T-cell (primary cell): ENCODE results near the gene KIAA1755. TPM values are rescaled to one million over a fixed set of nuclear protein-coding genes. Genes with fewer than 3 reads are reported as not detected.
A peak's percentile ranks its signal among the peaks of the same experiment; 100 is the strongest.

Experiments
- ATAC-seq, 4 experiments: fragments of 200-7000 bp in 3 of 4; fragments of 150-1000 bp in 1 of 4; cut with Tn5 transposase; replicated peaks in 1 of 4; 1 replicate in 3 of 4; 2 replicates in 1 of 4; pipeline ENCODE4 v1.10.0; 2021; ENCODE audit warnings: moderate library complexity in 3 of 4, mild to moderate bottlenecking in 2 of 4, moderate number of reproducible peaks in 1 of 4
- CTCF ChIA-PET, 2 donors: fragments of 300-600 bp; sonication (Branson Sonifier 250); formaldehyde crosslinking; loops; one replicate each; lab custom pipeline; 2022; ENCODE audit warnings: antibody characterized with exemption in 2 of 2; lab: Charles Lee
- POLR2A ChIA-PET, 2 donors: fragments of 300-600 bp; sonication (Branson Sonifier 250); formaldehyde crosslinking; loops; one replicate each; lab custom pipeline; 2022; ENCODE audit warnings: antibody characterized with exemption in 2 of 2; lab: Charles Lee
- DNase-seq, 35 experiments: peaks; one replicate each; pipeline versions ENCODE4 v3.0.0 to v3.0.0-alpha.2; 2013 to 2023
- H3K27ac ChIP-seq: one replicate; pipeline ENCODE4 v1.5.1; 2013; ENCODE audit warnings: low read length
- H3K27me3 ChIP-seq, 2 experiments: replicated peaks in 1 of 2; 1 replicate in 1 of 2; 2 replicates in 1 of 2; pipeline versions ENCODE4 v1.6.1 to v1.7.0; 2013; ENCODE audit warnings: low read length in 1 of 2, mixed read lengths in 1 of 2; ENCODE audit not compliant: control insufficient read depth in 2 of 2, insufficient read depth in 2 of 2; ENCODE audit errors: extremely low read depth in 1 of 2
- H3K36me3 ChIP-seq, 2 donors: 1 replicate in 1 of 2; 2 replicates in 1 of 2; pipeline versions ENCODE4 v1.6.1 to v1.7.0; 2013; ENCODE audit warnings: low read length in 1 of 2; ENCODE audit not compliant: control insufficient read depth in 2 of 2, insufficient read depth in 1 of 2; ENCODE audit errors: extremely low read depth in 1 of 2
- H3K4me1 ChIP-seq, 2 experiments: 1 replicate in 1 of 2; 2 replicates in 1 of 2; pipeline versions ENCODE4 v1.6.1 to v1.7.0; 2013; ENCODE audit warnings: low read length in 2 of 2, mixed read lengths in 1 of 2; ENCODE audit not compliant: insufficient read depth in 2 of 2, control insufficient read depth in 1 of 2; ENCODE audit errors: extremely low read depth in 1 of 2
- H3K4me3 ChIP-seq, 2 donors: 1 replicate in 1 of 2; 2 replicates in 1 of 2; pipeline versions ENCODE4 v1.5.1 to v1.7.0; 2013; ENCODE audit warnings: mild to moderate bottlenecking in 2 of 2, low read length in 1 of 2, moderate library complexity in 1 of 2; ENCODE audit not compliant: control insufficient read depth in 1 of 2; ENCODE audit errors: extremely low read depth in 1 of 2
- H3K9me3 ChIP-seq: 2 replicates; pipeline ENCODE4 v1.7.0; 2013
- H3K27ac Mint-ChIP-seq, 2 donors: one replicate each; pipeline ENCODE4 v1.8.0; 2020 to 2021; ENCODE audit warnings: mild to moderate bottlenecking in 2 of 2, mixed read lengths in 2 of 2
- H3K27me3 Mint-ChIP-seq, 2 donors: one replicate each; pipeline ENCODE4 v1.8.0; 2021 to 2022; ENCODE audit warnings: mixed read lengths in 2 of 2
- H3K36me3 Mint-ChIP-seq: one replicate; pipeline ENCODE4 v1.8.0; 2021; ENCODE audit warnings: mixed read lengths
- H3K4me1 Mint-ChIP-seq, 3 donors: one replicate each; pipeline ENCODE4 v1.8.0; 2020 to 2022; ENCODE audit warnings: mixed read lengths in 3 of 3, mild to moderate bottlenecking in 1 of 3
- H3K4me3 Mint-ChIP-seq, 3 donors: one replicate each; pipeline ENCODE4 v1.8.0; 2020 to 2022; ENCODE audit warnings: mild to moderate bottlenecking in 3 of 3, mixed read lengths in 3 of 3, moderate library complexity in 3 of 3
- H3K9me3 Mint-ChIP-seq, 3 donors: one replicate each; pipeline ENCODE4 v1.8.0; 2020 to 2022; ENCODE audit warnings: mixed read lengths in 3 of 3
- WGBS: methylation state at CpG from one replicate; pipeline ENCODE4 v1.1.5; 2013; ENCODE audit warnings: missing lambda C conversion rate; ENCODE audit not compliant: insufficient coverage; 5-methylcytosine and 5-hydroxymethylcytosine counted together
- total RNA-seq, 35 experiments: library from RNA in 6 of 35; stranded (reverse) in 6 of 35; fragments of 120-200 nt in 1 of 35; gene quantifications; one replicate each; pipeline versions ENCODE4 v1.2.1 to v1.2.4 and lab custom pipeline; 2013 to 2026

Gene KIAA1755
- total RNA-seq, 5 donors from 2014 or later (not counting 1 experiment from before 2014, with no cell fraction given): not detected

- peaks cover 10 to 11% of the 10 kb centered on the region in 2 donors for H3K27me3 Mint-ChIP-seq
- H3K27ac Mint-ChIP-seq: no peak overlapping the region
- Histone ChIP-seq H3K4me1 (no peaks in the 10 kb centered on the region), H3K4me3 (no peak overlapping the region), H3K27ac (no peak overlapping the region), H3K36me3 (no peaks in the 10 kb centered on the region), H3K27me3 (peaks cover 0 to 36% of the 10 kb centered on the region in 2 experiments), H3K9me3 (no peaks in the 10 kb centered on the region)
- peaks cover 6 to 23% (median 17%) of the 10 kb centered on the region in 3 donors for H3K9me3 Mint-ChIP-seq
- WGBS: 38% methylated on average over 3 of the region's 5 CpGs
- peak in 1 of 35 experiments; percentile 7 for DNase-seq
- no peaks in the 10 kb centered on the region for H3K4me1 Mint-ChIP-seq
- ChIA-PET POLR2A (no interaction called here), CTCF (no interaction called here)
- no peak overlapping the region for H3K4me3 Mint-ChIP-seq
- peaks cover 4% of the 10 kb centered on the region for H3K36me3 Mint-ChIP-seq
- no peak for ATAC-seq
Observed at GRCh38 chr20:38242848-38243708, 17.5 kb downstream of the KIAA1755 start.

DNA sequence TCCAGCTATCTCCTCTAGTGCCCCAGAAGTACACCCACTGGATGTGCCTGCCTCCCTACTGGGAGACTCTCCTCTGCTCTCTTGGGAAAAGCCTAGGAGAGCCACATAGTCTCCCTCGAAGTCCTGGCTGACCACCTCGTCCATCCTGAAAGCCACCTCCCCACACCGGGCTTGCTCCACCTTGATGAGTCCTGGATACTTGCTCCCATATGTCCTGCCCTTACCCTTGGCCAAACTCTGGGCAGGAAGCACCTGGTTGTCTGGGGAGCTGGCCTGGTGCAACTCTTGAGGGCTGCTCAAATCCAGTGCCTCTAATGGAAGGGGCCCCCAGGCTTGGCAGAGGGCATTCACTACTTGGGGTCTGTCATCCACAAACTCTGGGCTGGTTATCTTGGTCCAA lies 19.3 kb downstream of the KIAA1755 start:
- Histone ChIP-seq H3K36me3 (no peaks in the 10 kb centered on the region), H3K27ac (no peak overlapping the region), H3K9me3 (no peaks in the 10 kb centered on the region), H3K4me3 (no peak overlapping the region), H3K27me3 (peaks cover 0 to 28% of the 10 kb centered on the region in 2 experiments), H3K4me1 (no peaks in the 10 kb centered on the region)
- DNase-seq (no peak), ATAC-seq (no peak)
- peaks cover 3 to 23% (median 17%) of the 10 kb centered on the region in 3 donors for H3K9me3 Mint-ChIP-seq
- H3K4me1 Mint-ChIP-seq: no peaks in the 10 kb centered on the region
- H3K27me3 Mint-ChIP-seq: peaks cover 5 to 11% of the 10 kb centered on the region in 2 donors
- POLR2A ChIA-PET: no interaction called here
- CTCF ChIA-PET: no interaction called here
- peaks cover 4% of the 10 kb centered on the region for H3K36me3 Mint-ChIP-seq
- 62% methylated on average over 3 of the region's 3 CpGs for WGBS
- H3K27ac Mint-ChIP-seq: no peak overlapping the region
- H3K4me3 Mint-ChIP-seq: no peak overlapping the region

DNA sequence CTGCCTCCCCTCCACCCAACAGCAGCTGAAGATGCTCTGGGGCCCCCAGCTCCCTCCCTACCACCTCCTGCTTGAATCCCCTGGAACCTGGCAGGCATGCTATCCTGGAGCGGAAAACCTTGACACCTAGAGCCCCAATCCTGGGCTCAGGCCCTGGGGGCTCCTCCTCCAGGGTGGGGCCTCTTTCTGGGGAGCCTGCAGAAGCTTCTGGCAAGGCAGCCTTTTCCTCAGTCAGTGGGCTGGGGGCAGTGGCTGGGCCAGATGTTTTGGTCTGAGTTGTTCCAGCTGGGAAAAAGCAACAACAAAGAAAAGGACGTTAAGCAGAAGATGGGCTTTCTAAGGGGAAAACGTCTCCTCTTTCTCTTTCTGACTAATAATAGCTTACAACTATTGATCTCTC lies 21.1 kb downstream of the KIAA1755 start:
- peaks cover 3 to 23% (median 17%) of the 10 kb centered on the region in 3 donors for H3K9me3 Mint-ChIP-seq
- CTCF ChIA-PET: no interaction called here
- POLR2A ChIA-PET: no interaction called here
- Histone ChIP-seq H3K4me3 (no peak overlapping the region), H3K9me3 (no peaks in the 10 kb centered on the region), H3K27me3 (peaks cover 0 to 26% of the 10 kb centered on the region in 2 experiments), H3K27ac (no peak overlapping the region), H3K36me3 (no peaks in the 10 kb centered on the region), H3K4me1 (no peaks in the 10 kb centered on the region)
- DNase-seq (no peak), ATAC-seq (no peak)
- H3K36me3 Mint-ChIP-seq: peaks cover 4% of the 10 kb centered on the region
- no peak overlapping the region for H3K4me3 Mint-ChIP-seq
- WGBS: 48% methylated on average over 2 of the region's 3 CpGs
- peaks cover 5 to 9% of the 10 kb centered on the region in 2 donors for H3K27me3 Mint-ChIP-seq
- H3K27ac Mint-ChIP-seq: no peak overlapping the region
- no peaks in the 10 kb centered on the region for H3K4me1 Mint-ChIP-seq

DNA sequence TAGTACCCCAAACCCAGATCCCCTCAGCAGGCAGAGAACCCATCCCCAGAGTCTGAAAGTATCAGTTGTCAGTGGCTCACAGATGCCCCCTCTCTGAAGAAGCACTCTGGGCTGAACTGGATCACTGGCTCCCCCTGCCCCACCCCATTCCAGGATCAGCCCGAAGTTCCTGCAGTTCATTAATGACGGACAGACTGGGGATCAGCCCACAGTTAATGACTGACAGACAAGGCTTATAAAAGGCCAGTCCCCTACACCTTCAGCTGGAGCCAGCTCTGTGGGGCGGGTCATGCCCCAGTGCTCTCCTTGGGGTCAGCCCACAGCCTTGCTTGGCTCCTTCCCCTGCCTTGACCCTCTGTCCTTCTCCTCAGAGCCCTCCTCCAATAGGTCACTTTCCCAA lies 21.7 kb downstream of the KIAA1755 start:
- Histone ChIP-seq H3K36me3 (no peaks in the 10 kb centered on the region), H3K4me3 (no peak overlapping the region), H3K27ac (no peak overlapping the region), H3K27me3 (peaks cover 0 to 26% of the 10 kb centered on the region in 2 experiments), H3K9me3 (no peaks in the 10 kb centered on the region), H3K4me1 (no peaks in the 10 kb centered on the region)
- no peaks in the 10 kb centered on the region for H3K4me1 Mint-ChIP-seq
- ChIA-PET CTCF (no interaction called here), POLR2A (no interaction called here)
- no peak overlapping the region for H3K4me3 Mint-ChIP-seq
- H3K27ac Mint-ChIP-seq: no peak overlapping the region
- ATAC-seq (no peak), DNase-seq (no peak)
- H3K27me3 Mint-ChIP-seq: peaks cover 5 to 9% of the 10 kb centered on the region in 2 donors
- 63% methylated on average over 3 of the region's 3 CpGs for WGBS
- peaks cover 3 to 22% (median 16%) of the 10 kb centered on the region in 3 donors for H3K9me3 Mint-ChIP-seq
- H3K36me3 Mint-ChIP-seq: peaks cover 4% of the 10 kb centered on the region

- ChIA-PET CTCF (no interaction called here), POLR2A (no interaction called here)
- Mint-ChIP-seq H3K4me3 (no peak overlapping the region), H3K36me3 (peaks cover 3% of the 10 kb centered on the region), H3K27ac (no peak overlapping the region), H3K4me1 (no peaks in the 10 kb centered on the region), H3K27me3 (peaks cover 5 to 9% of the 10 kb centered on the region in 2 donors), H3K9me3 (peaks cover 3 to 10% (median 6%) of the 10 kb centered on the region in 3 donors)
- no peak for DNase-seq
- Histone ChIP-seq H3K27ac (no peak overlapping the region), H3K4me3 (no peak overlapping the region), H3K27me3 (peaks cover 0 to 29% of the 10 kb centered on the region in 2 experiments), H3K4me1 (no peaks in the 10 kb centered on the region), H3K9me3 (no peaks in the 10 kb centered on the region), H3K36me3 (no peaks in the 10 kb centered on the region)
- ATAC-seq: no peak
- WGBS: 70% methylated on average over 3 of the region's 3 CpGs
Observed at GRCh38 chr20:38237381-38237780, 23.2 kb downstream of the KIAA1755 start.

- Histone ChIP-seq H3K27me3 (peaks cover 0 to 27% of the 10 kb centered on the region in 2 experiments), H3K27ac (no peak overlapping the region), H3K9me3 (no peaks in the 10 kb centered on the region), H3K4me3 (no peak overlapping the region), H3K4me1 (no peaks in the 10 kb centered on the region), H3K36me3 (no peaks in the 10 kb centered on the region)
- 30% methylated on average over 7 of the region's 10 CpGs for WGBS
- ChIA-PET CTCF (interaction anchor here in 1 of 2 donors (0.5 kb wide), 1 partner anchor 12 kb away, joined by 5 read pairs; no protein-coding TSS in a partner anchor), POLR2A (no interaction called here)
- Mint-ChIP-seq H3K27me3 (peaks cover 5 to 10% of the 10 kb centered on the region in 2 donors), H3K36me3 (no peaks in the 10 kb centered on the region), H3K9me3 (no peaks in the 10 kb centered on the region), H3K27ac (no peak overlapping the region), H3K4me3 (no peak overlapping the region), H3K4me1 (no peaks in the 10 kb centered on the region)
- DNase-seq (no peak), ATAC-seq (no peak)
Observed at GRCh38 chr20:38231531-38232121, 28.9 kb downstream of the KIAA1755 start.
